Chondrocyte (in vitro differentiated cells): ENCODE data around the gene PPFIA3. TPM values are rescaled to one million over a fixed set of nuclear protein-coding genes. Genes with fewer than 3 reads are reported as not detected.
"Not testable (repeated sequence)": the region's sequence is repeated elsewhere in the genome, so short reads cannot be mapped to it uniquely, and the experiment has no call there.

ENCODE experiments used
- DNase-seq: peaks from one replicate; pipeline ENCODE4 v3.0.0; 2021; ENCODE audit warnings: mixed read lengths, low spot score
- H3K27ac Mint-ChIP-seq: one replicate; pipeline ENCODE4 v1.8.0; 2021; ENCODE audit warnings: mild to moderate bottlenecking, moderate library complexity, mixed read lengths; ENCODE audit not compliant: unreplicated experiment
- H3K27me3 Mint-ChIP-seq: 2 replicates; pipeline ENCODE4 v1.8.0; 2021; ENCODE audit warnings: low read depth, mixed read lengths
- H3K36me3 Mint-ChIP-seq: 2 replicates; pipeline ENCODE4 v1.8.0; 2021; ENCODE audit warnings: low read depth, mixed read lengths
- H3K4me1 Mint-ChIP-seq: 2 replicates; pipeline ENCODE4 v1.8.0; 2021; ENCODE audit warnings: low read depth, mild to moderate bottlenecking, mixed read lengths
- H3K4me3 Mint-ChIP-seq: one replicate; pipeline ENCODE4 v1.8.0; 2021; ENCODE audit warnings: mild to moderate bottlenecking, moderate library complexity, mixed read lengths; ENCODE audit not compliant: unreplicated experiment
- H3K9me3 Mint-ChIP-seq: 2 replicates; pipeline ENCODE4 v1.8.0; 2021; ENCODE audit warnings: low read depth, mixed read lengths
- CTCF ChIP-seq: fragments of 200-600 bp; sonication (generic); IDR thresholded peaks from 2 replicates; pipeline ENCODE4 v1.5.0; 2021; ENCODE audit warnings: antibody characterized with exemption, mild to moderate bottlenecking, moderate library complexity
- total RNA-seq: library from RNA; stranded (reverse); gene quantifications from 3 replicates; pipeline ENCODE4 v1.2.1, GENCODE V29; 2021

The PPFIA3 gene
- total RNA-seq, 1 donor from 2014 or later: 13.9 TPM

GRCh38 chr19:49074869-49075268 lies 44.5 kb upstream of the PPFIA3 start:
- DNase-seq, H3K4me3 Mint-ChIP-seq, H3K36me3 Mint-ChIP-seq: not testable (repeated sequence)

GRCh38 chr19:49080392-49080791 lies 39.0 kb upstream of the PPFIA3 start:
- Mint-ChIP-seq H3K4me3 (no peak overlapping the region), H3K4me1 (peaks cover 8% of the 10 kb centered on the region), H3K27ac (no peak overlapping the region), H3K36me3 (no peaks in the 10 kb centered on the region), H3K9me3 (no peaks in the 10 kb centered on the region), H3K27me3 (no peaks in the 10 kb centered on the region)
- TF ChIP-seq CTCF: no peak
- no peak for DNase-seq

More at GRCh38 chr19:49074869-49075268, 44.5 kb upstream of the PPFIA3 start:
- not testable (repeated sequence) for H3K4me1 Mint-ChIP-seq, H3K27ac Mint-ChIP-seq, H3K9me3 Mint-ChIP-seq
- H3K27me3 Mint-ChIP-seq: peaks cover 16% of the 10 kb centered on the region
- peak; percentile 82 for TF ChIP-seq CTCF

GRCh38 chr19:49081273-49081672 lies 38.1 kb upstream of the PPFIA3 start:
- no peaks in the 10 kb centered on the region for H3K9me3 Mint-ChIP-seq
- H3K4me3 Mint-ChIP-seq: no peak overlapping the region
- H3K4me1 Mint-ChIP-seq: peaks cover 13% of the 10 kb centered on the region
- no peak overlapping the region for H3K27ac Mint-ChIP-seq
- TF ChIP-seq CTCF: no peak
- peaks cover 1% of the 10 kb centered on the region for H3K36me3 Mint-ChIP-seq
- no peak for DNase-seq
- H3K27me3 Mint-ChIP-seq: no peaks in the 10 kb centered on the region

GRCh38 chr19:49084206-49085019 lies 34.9 kb upstream of the PPFIA3 start:
- Mint-ChIP-seq H3K4me3 (peak overlapping the region; percentile 99), H3K27me3 (no peaks in the 10 kb centered on the region), H3K36me3 (peaks cover 9% of the 10 kb centered on the region), H3K4me1 (peaks cover 37% of the 10 kb centered on the region), H3K9me3 (no peaks in the 10 kb centered on the region), H3K27ac (peak overlapping the region; percentile 97)
- no peak for TF ChIP-seq CTCF
- DNase-seq: no peak

- TF ChIP-seq CTCF: peak; percentile 18
- Mint-ChIP-seq H3K4me3 (peak within 1 kb of the TSS; percentile 99), H3K27ac (peak within 1 kb of the TSS; percentile 97), H3K36me3 (peaks cover 10% of the 10 kb centered on the region), H3K27me3 (no peaks in the 10 kb centered on the region), H3K9me3 (no peaks in the 10 kb centered on the region), H3K4me1 (peaks cover 37% of the 10 kb centered on the region)
- DNase-seq: peak; percentile 100
Measured at GRCh38 chr19:49085020-49085867, 34.1 kb upstream of the PPFIA3 start, which contains the start of gene SNRNP70. Gene SNRNP70, plus strand, starts transcription at chr19:49085451. Its CDS starts 964 bp downstream, at chr19:49086415.
